Measurements from ENCODE around the gene SIX3.

The SIX3 gene

DNA sequence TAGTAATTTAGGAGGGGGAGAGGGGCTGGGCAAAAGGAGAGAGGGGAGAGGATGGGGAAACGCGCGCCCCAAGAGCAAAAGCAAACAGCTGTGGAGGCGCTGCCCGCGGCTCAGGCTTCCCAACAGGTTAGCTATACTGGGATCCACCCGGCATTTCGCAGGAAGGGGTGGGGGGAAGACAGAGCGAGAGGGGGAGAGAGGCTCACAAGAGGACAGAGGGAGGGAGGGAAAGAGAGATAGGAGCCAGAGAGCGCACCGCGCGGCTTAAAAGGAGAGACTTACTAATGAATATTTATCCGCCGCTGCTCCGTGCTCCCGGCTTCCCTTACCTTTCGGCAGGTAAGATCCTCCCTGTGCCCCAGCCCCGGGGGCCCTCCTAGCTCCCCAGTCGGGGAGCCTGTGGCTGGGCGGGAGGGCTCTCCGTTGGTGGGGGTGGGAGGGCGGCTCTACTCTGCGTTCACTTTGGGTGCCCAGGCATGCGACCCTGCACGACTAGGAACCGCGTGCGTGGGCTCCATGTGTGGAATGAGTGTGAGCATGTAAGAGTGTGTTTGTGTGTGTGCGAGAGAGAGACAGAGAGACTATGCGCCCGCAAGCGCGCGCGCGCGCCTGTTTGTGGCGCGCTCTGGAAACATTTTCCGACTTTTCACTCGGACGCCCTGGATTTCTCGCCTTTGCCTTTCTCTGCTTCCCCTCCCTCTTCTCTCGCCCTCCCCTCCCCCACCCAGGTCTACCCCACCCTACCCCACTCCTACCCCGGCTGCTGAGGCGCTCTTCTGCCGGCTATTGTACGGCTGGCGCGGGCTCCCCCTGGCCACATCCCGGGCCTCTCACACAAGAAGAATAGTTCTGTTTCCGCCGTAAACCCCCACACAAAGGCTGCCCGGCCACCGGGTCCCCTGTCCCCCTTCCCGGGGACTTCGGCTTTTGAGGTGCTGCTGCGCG, 7.2 kb upstream of the SIX3 start:
- TF ChIP-seq TEAD4 (IDR thresholded peaks at IDR 0.05) (no peak), TCF12 (IDR thresholded peaks at IDR 0.05; ENCODE audit: low read depth) (no peak), USF1 (IDR thresholded peaks at IDR 0.05) (no peak), RAD21 (IDR thresholded peaks at IDR 0.05; ENCODE audit: low read depth) (no peak), NFIC (IDR thresholded peaks at IDR 0.05) (no peak), YY1 (IDR thresholded peaks at IDR 0.05; ENCODE audit: low read depth) (no peak), REST (IDR thresholded peaks at IDR 0.05; ENCODE audit: low read depth) (no peak), CREB1 (IDR thresholded peaks at IDR 0.05; ENCODE audit: low read depth) (no peak), EP300 (IDR thresholded peaks at IDR 0.05; ENCODE audit: borderline replicate concordance) (no peak), CEBPB (IDR thresholded peaks at IDR 0.05) (no peak), MAX (IDR thresholded peaks at IDR 0.05) (no peak), FOXM1 (IDR thresholded peaks at IDR 0.05; ENCODE audit: borderline replicate concordance, low read depth) (no peak)

- no peak for TF ChIP-seq EP300 (IDR thresholded peaks at IDR 0.05; ENCODE audit: borderline replicate concordance)
- TF ChIP-seq FOXM1 (IDR thresholded peaks at IDR 0.05; ENCODE audit: borderline replicate concordance, low read depth), result no peak
- no peak for TF ChIP-seq REST (IDR thresholded peaks at IDR 0.05; ENCODE audit: low read depth)
- TF ChIP-seq CEBPB (IDR thresholded peaks at IDR 0.05), result no peak
- no peak for TF ChIP-seq RAD21 (IDR thresholded peaks at IDR 0.05; ENCODE audit: low read depth)
These were observed 6.3 kb upstream of the SIX3 start for GRCh38 chr2:44934983-44935728.

DNA sequence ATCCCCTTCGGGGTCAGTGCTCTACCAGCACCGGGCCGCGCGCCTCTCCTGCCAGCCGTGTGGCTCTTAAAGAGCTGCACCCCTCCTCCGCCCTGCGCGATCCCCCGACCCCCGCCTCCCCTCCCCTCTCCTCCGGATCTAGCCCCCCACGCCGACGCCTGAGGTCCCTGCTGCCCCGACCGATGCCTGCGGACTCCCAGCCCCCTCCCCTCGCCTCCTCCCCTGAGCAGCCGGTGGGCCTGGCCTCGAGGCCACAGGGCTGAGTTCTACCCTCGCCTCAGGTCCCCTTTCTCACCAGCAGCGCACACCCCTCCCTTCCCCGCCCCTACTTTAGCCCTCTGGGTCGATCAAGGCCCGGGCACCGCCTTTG, 5.8 kb upstream of the SIX3 start:
- no peak for TF ChIP-seq FOXM1 (IDR thresholded peaks at IDR 0.05; ENCODE audit: borderline replicate concordance, low read depth)
- TF ChIP-seq USF1 (IDR thresholded peaks at IDR 0.05), result no peak
- no peak for TF ChIP-seq REST (IDR thresholded peaks at IDR 0.05; ENCODE audit: low read depth)
- TF ChIP-seq CEBPB (IDR thresholded peaks at IDR 0.05), result no peak
- no peak for TF ChIP-seq YY1 (IDR thresholded peaks at IDR 0.05; ENCODE audit: low read depth)
- TF ChIP-seq TEAD4 (IDR thresholded peaks at IDR 0.05), result no peak
- TF ChIP-seq TCF12 (IDR thresholded peaks at IDR 0.05; ENCODE audit: low read depth), result no peak
- TF ChIP-seq EP300 (IDR thresholded peaks at IDR 0.05; ENCODE audit: borderline replicate concordance), result no peak
- TF ChIP-seq EGR1 (IDR thresholded peaks at IDR 0.05), result no peak
- TF ChIP-seq NFIC (IDR thresholded peaks at IDR 0.05), result no peak
- TF ChIP-seq RAD21 (IDR thresholded peaks at IDR 0.05; ENCODE audit: low read depth), result no peak
- TF ChIP-seq CREB1 (IDR thresholded peaks at IDR 0.05; ENCODE audit: low read depth), result no peak
- TF ChIP-seq MAX (IDR thresholded peaks at IDR 0.05), result no peak
- no peak for TF ChIP-seq TAF1 (IDR thresholded peaks at IDR 0.05; ENCODE audit: low read depth)
- TF ChIP-seq ZBTB7A (IDR thresholded peaks at IDR 0.05; ENCODE audit: low read depth), result no peak

DNA sequence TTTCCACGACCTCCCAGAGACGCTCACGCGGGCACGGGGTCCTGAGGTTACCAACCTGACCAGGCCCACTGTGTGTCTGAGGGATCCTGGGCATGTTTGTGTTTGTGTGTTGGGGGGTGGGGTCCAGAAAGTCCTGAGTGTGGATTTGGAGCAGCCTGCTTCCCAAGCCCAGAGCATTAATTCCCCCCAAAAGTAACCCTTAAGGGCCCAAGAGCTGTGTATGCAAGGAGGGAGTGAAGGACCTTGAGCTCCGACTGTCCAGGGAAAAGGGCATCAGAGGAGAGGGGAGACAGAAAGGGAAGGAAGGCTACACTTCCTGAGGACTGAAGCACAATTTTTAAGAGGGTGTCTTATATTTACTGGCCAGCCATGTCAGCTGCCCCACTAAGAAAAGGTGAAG, 5.2 kb upstream of the SIX3 start:
- TF ChIP-seq MAX (IDR thresholded peaks at IDR 0.05) (no peak), CREB1 (IDR thresholded peaks at IDR 0.05; ENCODE audit: low read depth) (no peak)
